Large intestine (tissue), 1 donor: ENCODE results near the gene TGM1. TPM values are rescaled to one million over a fixed set of nuclear protein-coding genes. Genes with fewer than 3 reads are reported as not detected.

ENCODE experiments used
- polyA plus RNA-seq: library from polyadenylated mRNA; unstranded; fragments of 120-200 nt; gene quantifications from one replicate; pipeline ENCODE4 v1.2.1, GENCODE V29; 2013

TGM1 gene
- polyA plus RNA-seq, 1 donor = 8.6 TPM

Other genes starting within 250 kb of the TGM1 start
- 2.4 TPM for gene CARMIL3, start 211.2 kb downstream of the TGM1 start, polyA plus RNA-seq
- gene CPNE6, start 191.6 kb downstream of the TGM1 start, polyA plus RNA-seq = 0.31 TPM
- 177 TPM for gene PCK2, start 168.9 kb downstream of the TGM1 start, polyA plus RNA-seq
- gene DCAF11, start 148.4 kb downstream of the TGM1 start, polyA plus RNA-seq = 98.9 TPM
- 1.6 TPM for gene NRL, start 148.2 kb downstream of the TGM1 start, polyA plus RNA-seq
- 2.8 TPM for gene FITM1, start 132.5 kb downstream of the TGM1 start, polyA plus RNA-seq
- gene PSME1, start 127.0 kb downstream of the TGM1 start, polyA plus RNA-seq = 324 TPM
- gene EMC9, start 121.6 kb downstream of the TGM1 start, polyA plus RNA-seq = 33.9 TPM
- 243 TPM for gene PSME2, start 116.6 kb downstream of the TGM1 start, polyA plus RNA-seq
- 39.1 TPM for gene RNF31, start 115.7 kb downstream of the TGM1 start, polyA plus RNA-seq
- gene IRF9, start 101.9 kb downstream of the TGM1 start, polyA plus RNA-seq = 104 TPM
- 201 TPM for gene REC8, start 91.1 kb downstream of the TGM1 start, polyA plus RNA-seq
- 22.5 TPM for gene IPO4, start 74.4 kb downstream of the TGM1 start, polyA plus RNA-seq
- gene TM9SF1, start 67.7 kb downstream of the TGM1 start, polyA plus RNA-seq = 50.9 TPM
- 8.1 TPM for gene TSSK4, start 57.5 kb downstream of the TGM1 start, polyA plus RNA-seq
- gene CHMP4A, start 49.7 kb downstream of the TGM1 start, polyA plus RNA-seq = 92.5 TPM
- 21.8 TPM for gene MDP1, start 47.1 kb downstream of the TGM1 start, polyA plus RNA-seq
- gene NEDD8, start 30.8 kb downstream of the TGM1 start, polyA plus RNA-seq = 194 TPM
- 85.9 TPM for gene GMPR2, start 30.2 kb downstream of the TGM1 start, polyA plus RNA-seq
- 35.4 TPM for gene TINF2, start 20.6 kb downstream of the TGM1 start, polyA plus RNA-seq
- 29.0 TPM for gene RABGGTA, start 8.4 kb upstream of the TGM1 start, polyA plus RNA-seq
- 81.3 TPM for gene DHRS1, start 36.6 kb upstream of the TGM1 start, polyA plus RNA-seq
- gene NOP9, start 36.7 kb upstream of the TGM1 start, polyA plus RNA-seq = 20.9 TPM
- gene CIDEB, start 44.8 kb upstream of the TGM1 start, polyA plus RNA-seq = 105 TPM
- gene LTB4R2, start 47.0 kb upstream of the TGM1 start, polyA plus RNA-seq = 6.0 TPM
- gene LTB4R, start 48.3 kb upstream of the TGM1 start, polyA plus RNA-seq = 7.2 TPM
- gene ADCY4, start 71.9 kb upstream of the TGM1 start, polyA plus RNA-seq = 10.5 TPM
- gene RIPK3, start 76.8 kb upstream of the TGM1 start, polyA plus RNA-seq = 14.8 TPM
- gene NFATC4, start 105.0 kb upstream of the TGM1 start, polyA plus RNA-seq = 40.9 TPM
- 54.4 TPM for gene NYNRIN, start 135.8 kb upstream of the TGM1 start, polyA plus RNA-seq
- gene CBLN3, start 166.5 kb upstream of the TGM1 start, polyA plus RNA-seq = 5.6 TPM
- 73.5 TPM for gene KHNYN, start 166.8 kb upstream of the TGM1 start, polyA plus RNA-seq
- 44.4 TPM for gene SDR39U1, start 179.6 kb upstream of the TGM1 start, polyA plus RNA-seq
- not detected for gene CMA1, start 245.1 kb upstream of the TGM1 start, polyA plus RNA-seq